Panc1 (cell line): ENCODE measurements around the gene HGF. TPM values are rescaled to one million over a fixed set of nuclear protein-coding genes. Genes with fewer than 3 reads are reported as not detected.

Experiments
- ATAC-seq: fragments of 200-7000 bp; cut with Tn5 transposase; 2 replicates; pipeline ENCODE4 v1.9.1; 2020; ENCODE audit warnings: mild to moderate bottlenecking, moderate library complexity
- BruUV-seq: library from RNA; stranded (reverse); fragments of 400-500 nt; replicated peaks from 2 replicates; lab custom pipeline; 2021; lab: Mats Ljungman, UMichigan
- CTCF ChIA-PET: fragments of 300-600 bp; sonication (Branson Sonifier 250); formaldehyde crosslinking; loops from one replicate; lab custom pipeline; 2022; ENCODE audit warnings: antibody characterized with exemption; lab: Charles Lee
- POLR2A ChIA-PET: fragments of 300-600 bp; sonication (Branson Sonifier 250); formaldehyde crosslinking; loops from one replicate; lab custom pipeline; 2022; ENCODE audit warnings: antibody characterized with exemption; lab: Charles Lee
- DNase-seq: peaks from one replicate; pipeline ENCODE4 v3.0.0-alpha.2; 2010; ENCODE audit warnings: low read depth, low spot score
- H3K27ac ChIP-seq: 2 replicates; pipeline ENCODE4 v1.5.1; 2011; ENCODE audit warnings: mild to moderate bottlenecking, low read length, inconsistent platforms
- H3K27me3 ChIP-seq: fragments of 200-500 bp; sonication (Bioruptor generic); 2 replicates; pipeline ENCODE4 v1.6.0; 2014; ENCODE audit warnings: low read length, inconsistent platforms; ENCODE audit not compliant: control insufficient read depth, insufficient read depth
- H3K36me3 ChIP-seq: fragments of 200-500 bp; sonication (Bioruptor generic); 2 replicates; pipeline ENCODE4 v1.5.1; 2014; ENCODE audit warnings: inconsistent platforms, mild to moderate bottlenecking, low read length, moderate library complexity; ENCODE audit not compliant: control insufficient read depth, insufficient read depth
- H3K4me1 ChIP-seq: 2 replicates; pipeline ENCODE4 v1.5.1; 2011; ENCODE audit warnings: inconsistent platforms, mild to moderate bottlenecking, low read length, moderate library complexity; ENCODE audit not compliant: control insufficient read depth, insufficient read depth
- H3K4me3 ChIP-seq, 2 experiments: 2 replicates each; pipeline ENCODE4 v1.5.1; 2011 to 2012; ENCODE audit warnings: low read depth in 2 of 2, low read length in 2 of 2, mild to moderate bottlenecking in 2 of 2, inconsistent platforms in 1 of 2, moderate library complexity in 1 of 2
- H3K9me3 ChIP-seq: fragments of 200-500 bp; sonication (Bioruptor generic); 2 replicates; pipeline ENCODE4 v1.5.1; 2014; ENCODE audit warnings: low read depth, mild to moderate bottlenecking, inconsistent platforms, low read length, moderate library complexity; ENCODE audit not compliant: control insufficient read depth, insufficient read depth
- CTCF ChIP-seq: fragments of 450-650 bp; IDR thresholded peaks from 2 replicates; pipeline ENCODE4 v1.5.1; 2017; ENCODE audit warnings: mild to moderate bottlenecking
- POLR2AphosphoS5 ChIP-seq: IDR thresholded peaks from 2 replicates; pipeline ENCODE4 v1.6.1; 2012; ENCODE audit warnings: mild to moderate bottlenecking, low read depth, low read length, moderate library complexity
- REST ChIP-seq, 2 experiments: IDR thresholded peaks; 2 replicates each; pipeline ENCODE4 v1.6.1; 2011 to 2012; ENCODE audit warnings: low read depth in 2 of 2, control low read depth in 1 of 2, low read length in 1 of 2, mild to moderate bottlenecking in 1 of 2, moderate library complexity in 1 of 2; ENCODE audit not compliant: insufficient read depth in 1 of 2
- SIN3A ChIP-seq: IDR thresholded peaks from 2 replicates; pipeline ENCODE4 v1.6.1; 2012; ENCODE audit warnings: low read depth, mild to moderate bottlenecking, low read length, moderate library complexity, borderline replicate concordance; ENCODE audit not compliant: insufficient read depth
- TCF7L2 ChIP-seq: IDR thresholded peaks from 2 replicates; pipeline ENCODE4 v1.6.1; 2011; ENCODE audit warnings: mild to moderate bottlenecking, low read depth, low read length, inconsistent platforms
- in situ Hi-C: cut with HindIII; loops from 2 replicates; pipeline ENCODE4 v1.10.0; 2016; ENCODE audit warnings: low sequenced_read_pairs, low pct_unique_long_range_greater_than_20kb
- intact Hi-C: fragments of 100-400 bp; cut with micrococcal nuclease; formaldehyde crosslinking; loops from one replicate; pipeline ENCODE4 v1.10.0; 2022; ENCODE audit not compliant: unreplicated experiment
- total RNA-seq: library from RNA; stranded (reverse); gene quantifications from one replicate; pipeline ENCODE4 v1.2.1, GENCODE V29; 2021; ENCODE audit not compliant: unreplicated experiment

The HGF gene
- total RNA-seq, 1 experiment from 2014 or later, result 0.49 TPM

GRCh38 chr7:81664304-81664703, 105.5 kb downstream of the HGF start:
- Histone ChIP-seq H3K9me3 (no peaks in the 10 kb centered on the region), H3K4me1 (no peaks in the 10 kb centered on the region), H3K4me3 (no peak overlapping the region), H3K27ac (no peak overlapping the region), H3K36me3 (no peaks in the 10 kb centered on the region), H3K27me3 (no peaks in the 10 kb centered on the region)
- DNase-seq (no peak), ATAC-seq (no peak)
- in situ Hi-C loops (no loop called here), intact Hi-C loops (no loop called here)
- ChIA-PET POLR2A (no interaction called here), CTCF (no interaction called here)
- TF ChIP-seq CTCF (no peak), SIN3A (no peak), POLR2AphosphoS5 (no peak), REST (IDR thresholded peaks at IDR 0.05; ENCODE audit: insufficient read depth in 1 of 2, low read depth in 2 of 2, low read length in 1 of 2) (no peak), TCF7L2 (no peak)
- BruUV-seq, result no TSS peak

GRCh38 chr7:81662531-81662930, 107.3 kb downstream of the HGF start:
- Histone ChIP-seq H3K27me3 (no peaks in the 10 kb centered on the region), H3K27ac (no peak overlapping the region), H3K4me1 (no peaks in the 10 kb centered on the region), H3K36me3 (no peaks in the 10 kb centered on the region), H3K9me3 (no peaks in the 10 kb centered on the region), H3K4me3 (no peak overlapping the region)
- ChIA-PET POLR2A (interaction anchor here (0.7 kb wide), 1 partner anchor 978 kb away, joined by 3 read pairs; no protein-coding TSS in a partner anchor), CTCF (interaction anchor here (0.7 kb wide), 1 partner anchor 214 kb away, joined by 3 read pairs; no protein-coding TSS in a partner anchor)
- in situ Hi-C loops (no loop called here), intact Hi-C loops (no loop called here)
- DNase-seq (no peak), ATAC-seq (no peak)
- no TSS peak for BruUV-seq
- TF ChIP-seq SIN3A (no peak), TCF7L2 (no peak), CTCF (no peak), REST (IDR thresholded peaks at IDR 0.05; ENCODE audit: insufficient read depth in 1 of 2, low read depth in 2 of 2, low read length in 1 of 2) (no peak), POLR2AphosphoS5 (no peak)
